Endothelial cell (in vitro differentiated cells): ENCODE results near the gene HIVEP1. TPM values are rescaled to one million over a fixed set of nuclear protein-coding genes. Genes with fewer than 3 reads are reported as not detected.

Experiments used
- DNase-seq: peaks from one replicate; pipeline ENCODE4 v3.0.0; 2021; ENCODE audit warnings: low spot score
- H3K27ac Mint-ChIP-seq: one replicate; pipeline ENCODE4 v1.8.0; 2021; ENCODE audit warnings: mixed read lengths, inconsistent platforms; ENCODE audit not compliant: unreplicated experiment
- H3K27me3 Mint-ChIP-seq: one replicate; pipeline ENCODE4 v1.8.0; 2021; ENCODE audit warnings: mild to moderate bottlenecking, moderate library complexity, mixed read lengths, inconsistent platforms; ENCODE audit not compliant: unreplicated experiment
- H3K36me3 Mint-ChIP-seq: one replicate; pipeline ENCODE4 v1.8.0; 2021; ENCODE audit warnings: mild to moderate bottlenecking, low read depth, mixed read lengths, inconsistent platforms; ENCODE audit not compliant: unreplicated experiment
- H3K4me1 Mint-ChIP-seq: one replicate; pipeline ENCODE4 v1.8.0; 2021; ENCODE audit warnings: mild to moderate bottlenecking, mixed read lengths, inconsistent platforms; ENCODE audit not compliant: unreplicated experiment
- H3K4me3 Mint-ChIP-seq: one replicate; pipeline ENCODE4 v1.8.0; 2021; ENCODE audit warnings: mild to moderate bottlenecking, mixed read lengths, inconsistent platforms; ENCODE audit not compliant: unreplicated experiment
- H3K9me3 Mint-ChIP-seq: one replicate; pipeline ENCODE4 v1.8.0; 2021; ENCODE audit warnings: mixed read lengths, inconsistent platforms; ENCODE audit not compliant: unreplicated experiment
- CTCF ChIP-seq: fragments of 200-600 bp; sonication (generic); IDR thresholded peaks from one replicate; pipeline ENCODE4 v1.5.0; 2021; ENCODE audit warnings: antibody characterized with exemption; ENCODE audit not compliant: unreplicated experiment
- total RNA-seq: library from RNA; stranded (reverse); fragmentation: NEBNext Ultra II Directional; extraction: Animal tissue kit (Norgen Biotek cat#: 25700); gene quantifications from one replicate; pipeline ENCODE4 v1.2.1, GENCODE V29; 2021; ENCODE audit not compliant: unreplicated experiment

HIVEP1 gene
- total RNA-seq, 1 donor from 2014 or later: 19.0 TPM

- no peak overlapping the region for H3K4me3 Mint-ChIP-seq
- H3K27me3 Mint-ChIP-seq: no peaks in the 10 kb centered on the region
- no peaks in the 10 kb centered on the region for H3K36me3 Mint-ChIP-seq
- no peak for TF ChIP-seq CTCF
- no peak for DNase-seq
- H3K4me1 Mint-ChIP-seq: peaks cover 3% of the 10 kb centered on the region
- no peak overlapping the region for H3K27ac Mint-ChIP-seq
- H3K9me3 Mint-ChIP-seq: no peaks in the 10 kb centered on the region
Observed at GRCh38 chr6:11987386-11987785, 24.7 kb upstream of the HIVEP1 start.

GRCh38 chr6:11989386-11989785, 22.7 kb upstream of the HIVEP1 start:
- H3K36me3 Mint-ChIP-seq: no peaks in the 10 kb centered on the region
- no peak for TF ChIP-seq CTCF
- H3K27me3 Mint-ChIP-seq: no peaks in the 10 kb centered on the region
- H3K4me1 Mint-ChIP-seq: peaks cover 3% of the 10 kb centered on the region
- no peak overlapping the region for H3K27ac Mint-ChIP-seq
- H3K4me3 Mint-ChIP-seq: no peak overlapping the region
- DNase-seq: no peak
- no peaks in the 10 kb centered on the region for H3K9me3 Mint-ChIP-seq

GRCh38 chr6:11992086-11992485, 20.0 kb upstream of the HIVEP1 start:
- no peak for DNase-seq
- no peak for TF ChIP-seq CTCF
- Mint-ChIP-seq H3K27me3 (no peaks in the 10 kb centered on the region), H3K27ac (no peak overlapping the region), H3K4me1 (peaks cover 3% of the 10 kb centered on the region), H3K9me3 (no peaks in the 10 kb centered on the region), H3K36me3 (no peaks in the 10 kb centered on the region), H3K4me3 (no peak overlapping the region)

GRCh38 chr6:11994875-11995461, 17.1 kb upstream of the HIVEP1 start:
- H3K27ac Mint-ChIP-seq: no peak overlapping the region
- TF ChIP-seq CTCF: no peak
- H3K4me3 Mint-ChIP-seq: no peak overlapping the region
- peaks cover 2% of the 10 kb centered on the region for H3K27me3 Mint-ChIP-seq
- no peaks in the 10 kb centered on the region for H3K36me3 Mint-ChIP-seq
- DNase-seq: no peak
- peaks cover 3% of the 10 kb centered on the region for H3K4me1 Mint-ChIP-seq
- no peaks in the 10 kb centered on the region for H3K9me3 Mint-ChIP-seq

- Mint-ChIP-seq H3K4me3 (no peak overlapping the region), H3K36me3 (no peaks in the 10 kb centered on the region), H3K4me1 (peaks cover 3% of the 10 kb centered on the region), H3K27me3 (peaks cover 2% of the 10 kb centered on the region), H3K27ac (no peak overlapping the region), H3K9me3 (no peaks in the 10 kb centered on the region)
- no peak for TF ChIP-seq CTCF
- no peak for DNase-seq
Observed at GRCh38 chr6:11996751-11997150, 15.4 kb upstream of the HIVEP1 start.
